Vagina (tissue), 2 donors: ENCODE data around the gene SLC6A3.

ENCODE experiments used
- POLR2A ChIP-seq, 2 donors: fragments of 450-650 bp; IDR thresholded peaks; one replicate each; pipeline ENCODE4 v1.6.1; 2017; ENCODE audit warnings: antibody characterized with exemption in 2 of 2, mild to moderate bottlenecking in 2 of 2, moderate library complexity in 2 of 2
- TF ChIP-seq, protein P1 (sequence below), 3 experiments: fragments of 450-650 bp in 2 of 3; fragments of 200-600 bp in 1 of 3; sonication (generic) in 1 of 3; IDR thresholded peaks; one replicate each; pipeline ENCODE4 v1.5.1; 2017 to 2019; ENCODE audit warnings: antibody characterized with exemption in 3 of 3, mild to moderate bottlenecking in 2 of 3, moderate library complexity in 2 of 3

- TF ChIP-seq, protein P1, sequence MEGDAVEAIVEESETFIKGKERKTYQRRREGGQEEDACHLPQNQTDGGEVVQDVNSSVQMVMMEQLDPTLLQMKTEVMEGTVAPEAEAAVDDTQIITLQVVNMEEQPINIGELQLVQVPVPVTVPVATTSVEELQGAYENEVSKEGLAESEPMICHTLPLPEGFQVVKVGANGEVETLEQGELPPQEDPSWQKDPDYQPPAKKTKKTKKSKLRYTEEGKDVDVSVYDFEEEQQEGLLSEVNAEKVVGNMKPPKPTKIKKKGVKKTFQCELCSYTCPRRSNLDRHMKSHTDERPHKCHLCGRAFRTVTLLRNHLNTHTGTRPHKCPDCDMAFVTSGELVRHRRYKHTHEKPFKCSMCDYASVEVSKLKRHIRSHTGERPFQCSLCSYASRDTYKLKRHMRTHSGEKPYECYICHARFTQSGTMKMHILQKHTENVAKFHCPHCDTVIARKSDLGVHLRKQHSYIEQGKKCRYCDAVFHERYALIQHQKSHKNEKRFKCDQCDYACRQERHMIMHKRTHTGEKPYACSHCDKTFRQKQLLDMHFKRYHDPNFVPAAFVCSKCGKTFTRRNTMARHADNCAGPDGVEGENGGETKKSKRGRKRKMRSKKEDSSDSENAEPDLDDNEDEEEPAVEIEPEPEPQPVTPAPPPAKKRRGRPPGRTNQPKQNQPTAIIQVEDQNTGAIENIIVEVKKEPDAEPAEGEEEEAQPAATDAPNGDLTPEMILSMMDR (IDR thresholded peaks at IDR 0.05): no peak
- TF ChIP-seq POLR2A (IDR thresholded peaks at IDR 0.05): no peak
Measured at GRCh38 chr5:1460054-1460682, 14.9 kb upstream of the SLC6A3 start.
